H1 (cell line): Measurements from ENCODE around the gene EMX2. TPM values are rescaled to one million over a fixed set of nuclear protein-coding genes. Genes with fewer than 3 reads are reported as not detected.

ENCODE experiments used
- CTCF ChIA-PET: fragments of 300-600 bp; sonication (Branson Sonifier 250); formaldehyde crosslinking; loops from one replicate; lab custom pipeline; 2021; ENCODE audit not compliant: partially characterized antibody; lab: Charles Lee
- POLR2A ChIA-PET: fragments of 300-600 bp; sonication (Branson Sonifier 250); formaldehyde crosslinking; loops from one replicate; lab custom pipeline; 2021; ENCODE audit warnings: inconsistent platforms; ENCODE audit not compliant: partially characterized antibody; lab: Charles Lee
- DNase-seq, 2 experiments: peaks; one replicate each; pipeline versions ENCODE4 v3.0.0 to v3.0.0-alpha.2; 2010 to 2022; ENCODE audit warnings: low spot score in 2 of 2, low read depth in 1 of 2, mixed read lengths in 1 of 2
- FAIRE-seq: peaks from 2 replicates; lab custom pipeline; 2011; peaks lifted over from hg19 to GRCh38; lab: Jason Lieb, UNC
- H2AFZ ChIP-seq: 2 replicates; pipeline ENCODE4 v1.8.1; 2012; ENCODE audit warnings: low read length, inconsistent platforms
- H2AK5ac ChIP-seq: 2 replicates; pipeline ENCODE4 v1.6.1; 2013; ENCODE audit warnings: low read depth, low read length
- H2BK120ac ChIP-seq: replicated peaks from 2 replicates; pipeline ENCODE3; 2013; ENCODE audit warnings: low read depth, low read length, inconsistent platforms
- H2BK12ac ChIP-seq: 2 replicates; pipeline ENCODE4 v1.6.1; 2013; ENCODE audit warnings: low read depth, low read length
- H2BK15ac ChIP-seq: 2 replicates; pipeline ENCODE4 v1.6.1; 2013; ENCODE audit warnings: low read length
- H2BK20ac ChIP-seq: 2 replicates; pipeline ENCODE4 v1.6.1; 2013; ENCODE audit warnings: low read length
- H2BK5ac ChIP-seq: 2 replicates; pipeline ENCODE4 v1.6.1; 2013; ENCODE audit warnings: low read depth, low read length
- H3K14ac ChIP-seq: 2 replicates; pipeline ENCODE4 v1.6.1; 2013; ENCODE audit warnings: inconsistent platforms; ENCODE audit not compliant: insufficient read length
- H3K18ac ChIP-seq: 2 replicates; pipeline ENCODE4 v1.6.1; 2013; ENCODE audit warnings: low read length; ENCODE audit errors: extremely low read depth
- H3K23ac ChIP-seq: 2 replicates; pipeline ENCODE4 v1.6.1; 2013; ENCODE audit warnings: inconsistent platforms; ENCODE audit not compliant: insufficient read length
- H3K23me2 ChIP-seq: 2 replicates; pipeline ENCODE4 v1.6.1; 2013; ENCODE audit warnings: low read depth, low read length
- H3K27ac ChIP-seq: 2 replicates; pipeline ENCODE4 v1.6.1; 2011; ENCODE audit warnings: low read depth, low read length, inconsistent platforms
- H3K27me3 ChIP-seq, 4 experiments: replicated peaks in 1 of 4; 1 replicate in 1 of 4; 2 replicates in 3 of 4; pipeline versions ENCODE4 v1.6.1 to v1.8.1; 2011 to 2013; ENCODE audit warnings: low read length in 3 of 4, mild to moderate bottlenecking in 3 of 4, inconsistent platforms in 2 of 4, mixed read lengths in 2 of 4, moderate library complexity in 1 of 4; ENCODE audit not compliant: control insufficient read depth in 3 of 4, insufficient read depth in 3 of 4; ENCODE audit errors: extremely low read depth in 1 of 4
- H3K36me3 ChIP-seq, 4 experiments: 2 replicates each; pipeline versions ENCODE4 v1.6.1 to v1.8.1; 2011 to 2013; ENCODE audit warnings: mild to moderate bottlenecking in 4 of 4, low read length in 3 of 4, moderate library complexity in 2 of 4, control low read depth in 1 of 4, inconsistent platforms in 1 of 4; ENCODE audit not compliant: insufficient read depth in 4 of 4, control insufficient read depth in 2 of 4
- H3K4ac ChIP-seq: replicated peaks from 2 replicates; pipeline ENCODE3; 2013; ENCODE audit warnings: low read length, low read depth, mixed read lengths, inconsistent platforms; ENCODE audit not compliant: insufficient read length
- H3K4me1 ChIP-seq, 4 experiments: replicated peaks in 1 of 4; 1 replicate in 1 of 4; 2 replicates in 3 of 4; pipeline versions ENCODE4 v1.6.1 to v1.8.1; 2011 to 2013; ENCODE audit warnings: low read length in 3 of 4, inconsistent platforms in 2 of 4, mixed read lengths in 1 of 4; ENCODE audit not compliant: insufficient read depth in 4 of 4, control insufficient read depth in 3 of 4
- H3K4me2 ChIP-seq, 2 experiments: 2 replicates each; pipeline versions ENCODE4 v1.6.1 to v1.8.1; 2011 to 2013; ENCODE audit warnings: low read depth in 2 of 2, low read length in 2 of 2, control low read depth in 1 of 2, inconsistent platforms in 1 of 2, mild to moderate bottlenecking in 1 of 2; ENCODE audit not compliant: insufficient read depth in 1 of 2
- H3K4me3 ChIP-seq, 4 experiments: fragments of 200-600, 300-600 bp in 1 of 4; sonication (generic), shearing (Covaris generic), sonication (Bioruptor Twin) in 1 of 4; 2 replicates each; pipeline versions ENCODE4 v1.5.1 to v1.8.1; 2011 to 2016; ENCODE audit warnings: low read length in 4 of 4, low read depth in 3 of 4, control low read depth in 2 of 4, inconsistent platforms in 2 of 4, mild to moderate bottlenecking in 2 of 4, mixed read lengths in 1 of 4, moderate library complexity in 1 of 4; ENCODE audit not compliant: insufficient read depth in 2 of 4; ENCODE audit errors: extremely low read depth in 1 of 4
- H3K56ac ChIP-seq: replicated peaks from 2 replicates; pipeline ENCODE3; 2013; ENCODE audit warnings: low read depth, mild to moderate bottlenecking, mixed read lengths, low read length, inconsistent platforms; ENCODE audit not compliant: insufficient read length
- H3K79me1 ChIP-seq: 2 replicates; pipeline ENCODE4 v1.6.1; 2013; ENCODE audit warnings: low read depth, low read length, control low read depth
- H3K79me2 ChIP-seq, 2 experiments: 2 replicates each; pipeline versions ENCODE4 v1.6.1 to v1.8.1; 2012 to 2013; ENCODE audit warnings: low read length in 2 of 2, mild to moderate bottlenecking in 2 of 2, inconsistent platforms in 1 of 2; ENCODE audit not compliant: insufficient read depth in 2 of 2, control insufficient read depth in 1 of 2
- H3K9ac ChIP-seq, 4 experiments: replicated peaks in 1 of 4; 1 replicate in 1 of 4; 2 replicates in 3 of 4; pipeline versions ENCODE4 v1.6.1 to v1.8.1; 2011 to 2013; ENCODE audit warnings: low read depth in 3 of 4, low read length in 3 of 4, control low read depth in 2 of 4, mild to moderate bottlenecking in 2 of 4, moderate library complexity in 2 of 4, inconsistent platforms in 1 of 4; ENCODE audit errors: extremely low read depth in 1 of 4
- H3K9me3 ChIP-seq, 2 experiments: 2 replicates each; pipeline versions ENCODE4 v1.6.1 to v1.8.1; 2012 to 2013; ENCODE audit warnings: mild to moderate bottlenecking in 2 of 2, moderate library complexity in 2 of 2, control low read depth in 1 of 2, inconsistent platforms in 1 of 2, low read depth in 1 of 2, low read length in 1 of 2, mixed read lengths in 1 of 2; ENCODE audit not compliant: insufficient read depth in 2 of 2
- H4K20me1 ChIP-seq, 2 experiments: replicated peaks in 1 of 2; 2 replicates each; pipeline versions ENCODE3 to v1.8.1; 2011 to 2013; ENCODE audit warnings: inconsistent platforms in 2 of 2, low read length in 2 of 2, mild to moderate bottlenecking in 1 of 2; ENCODE audit not compliant: insufficient read depth in 2 of 2, control insufficient read depth in 1 of 2
- H4K5ac ChIP-seq: 2 replicates; pipeline ENCODE4 v1.6.1; 2013; ENCODE audit warnings: low read length, low read depth, mixed read lengths, inconsistent platforms; ENCODE audit not compliant: insufficient read length
- H4K8ac ChIP-seq: 2 replicates; pipeline ENCODE4 v1.8.0; 2013; ENCODE audit warnings: mild to moderate bottlenecking, moderate library complexity, low read length, inconsistent platforms; ENCODE audit not compliant: insufficient read depth; ENCODE audit errors: extremely low read depth
- H4K91ac ChIP-seq: replicated peaks from 2 replicates; pipeline ENCODE3; 2013; ENCODE audit warnings: low read length, mixed read lengths, inconsistent platforms; ENCODE audit not compliant: insufficient read length
- BCL11A ChIP-seq, 2 experiments: IDR thresholded peaks; one replicate each; pipeline ENCODE4 v1.6.1; 2011; ENCODE audit warnings: low read depth in 2 of 2, low read length in 2 of 2, mild to moderate bottlenecking in 2 of 2
- EGR1 ChIP-seq: IDR thresholded peaks from 2 replicates; pipeline ENCODE4 v1.6.1; 2011; ENCODE audit warnings: low read depth, low read length, borderline replicate concordance
- HDAC2 ChIP-seq, 2 experiments: fragments of 300-600 bp in 1 of 2; sonication (generic) in 1 of 2; IDR thresholded peaks; 2 replicates each; pipeline ENCODE4 v1.6.1; 2011 to 2012; ENCODE audit warnings: low read depth in 2 of 2, low read length in 2 of 2, mild to moderate bottlenecking in 2 of 2, moderate library complexity in 2 of 2, borderline replicate concordance in 1 of 2, inconsistent platforms in 1 of 2
- KDM4A ChIP-seq: IDR thresholded peaks from one replicate; pipeline ENCODE4 v1.7.1; 2012; ENCODE audit warnings: low read depth, mild to moderate bottlenecking, moderate library complexity, low read length, inconsistent platforms; ENCODE audit not compliant: severe bottlenecking
- RFX5 ChIP-seq: IDR thresholded peaks from 2 replicates; pipeline ENCODE4 v1.6.1; 2011; ENCODE audit warnings: low read depth, low read length, improper control_type of control experiment, borderline replicate concordance
- SIX5 ChIP-seq: IDR thresholded peaks from 2 replicates; pipeline ENCODE4 v1.6.1; 2011; ENCODE audit warnings: mild to moderate bottlenecking, low read depth, low read length
- SRF ChIP-seq: IDR thresholded peaks from 2 replicates; pipeline ENCODE4 v1.6.1; 2011; ENCODE audit warnings: mild to moderate bottlenecking, low read depth, low read length, moderate library complexity
- TBP ChIP-seq: IDR thresholded peaks from 2 replicates; pipeline ENCODE4 v1.6.1; 2011; ENCODE audit warnings: low read depth, low read length, improper control_type of control experiment
- WGBS, 2 experiments: shearing (Covaris generic) in 1 of 2; methylation state at CpG; one replicate each; pipeline versions ENCODE4 v1.1.6 to v1.1.7; 2013 to 2015; ENCODE audit warnings: low lambda C conversion rate in 2 of 2, mixed read lengths in 2 of 2, inconsistent platforms in 1 of 2, low coverage in 1 of 2, missing lambda C conversion rate in 1 of 2; ENCODE audit not compliant: insufficient replicate concordance in 2 of 2, insufficient coverage in 1 of 2, insufficient read length in 1 of 2; ENCODE audit errors: extremely low coverage in 1 of 2, missing lambda C conversion rate in 1 of 2; 5-methylcytosine and 5-hydroxymethylcytosine counted together
- polyA plus RNA-seq, 7 experiments: library from polyadenylated mRNA; depleted of rRNA in 3 of 7; stranded (reverse) in 5 of 7; unstranded in 2 of 7; fragments of >200 nt in 5 of 7; fragments of 200-250 nt in 2 of 7; gene quantifications; 1 replicate in 5 of 7; 2 replicates in 1 of 7; 4 replicates in 1 of 7; pipeline versions ENCODE4 v1.2.1 to v1.2.3, GENCODE V29; 2011 to 2013; ENCODE audit warnings: missing spikeins in 2 of 7, mixed read lengths in 2 of 7
- total RNA-seq: library from RNA; stranded (reverse); fragmentation: NEBNext Ultra II Directional; extraction: Animal tissue kit (Norgen Biotek cat#: 25700); gene quantifications from 2 replicates; pipeline ENCODE4 v1.2.1, GENCODE V29; 2021

EMX2 gene
- total and polyA plus RNA-seq, 2 of the 8 experiments (the other 6 are each of a cell fraction or from before 2014, with no cell fraction given) = not detected

DNA sequence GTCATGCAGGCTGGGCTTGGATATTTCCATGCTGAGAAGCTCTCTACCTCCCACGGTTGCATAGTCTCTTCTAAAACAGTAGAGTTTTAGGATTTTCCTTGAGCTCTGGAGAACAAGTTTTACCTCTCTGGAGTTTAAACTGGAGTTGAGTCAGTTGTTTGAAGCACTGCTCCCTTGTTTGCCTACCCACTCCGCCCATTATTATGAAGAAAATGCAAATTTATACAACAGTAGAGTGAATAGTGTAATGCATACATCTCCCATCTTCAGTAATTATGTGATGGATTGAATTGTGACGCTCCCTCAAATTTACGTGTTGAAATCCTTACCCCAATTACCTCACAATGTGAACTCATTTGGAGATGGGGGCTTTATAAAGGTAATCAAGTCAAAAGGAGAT is 17.2 kb downstream of the EMX2 start:
- no peak overlapping the region for H2BK12ac ChIP-seq
- H3K4me3 ChIP-seq = no peak overlapping the region
- peaks cover 0 to 3% of the 10 kb centered on the region in 2 experiments for H4K20me1 ChIP-seq
- H2AK5ac ChIP-seq = no peak overlapping the region
- H3K18ac ChIP-seq = no peak overlapping the region
- no peak overlapping the region for H2BK15ac ChIP-seq
- no peaks in the 10 kb centered on the region for H3K79me1 ChIP-seq
- TF ChIP-seq RFX5 (no peak), SIX5 (no peak), SRF (no peak), BCL11A (IDR thresholded peaks at IDR 0.05; ENCODE audit: low read depth in 2 of 2, low read length in 2 of 2) (no peak), TBP (no peak), KDM4A (no peak), EGR1 (no peak), HDAC2 (IDR thresholded peaks at IDR 0.05; ENCODE audit: borderline replicate concordance in 1 of 2, low read depth in 2 of 2, low read length in 2 of 2) (no peak)
- H3K36me3 ChIP-seq = no peaks in the 10 kb centered on the region
- no peak overlapping the region for H3K4ac ChIP-seq
- no peak overlapping the region for H2AFZ ChIP-seq
- ChIA-PET POLR2A (no interaction called here), CTCF (interaction anchor here (1.1 to 2.9 kb wide), 3 partner anchors 8 to 22 kb away, joined by 3 to 11 read pairs (median 6); no protein-coding TSS in a partner anchor)
- H3K27me3 ChIP-seq = peaks cover 11 to 17% (median 14%) of the 10 kb centered on the region in 4 experiments
- H2BK5ac ChIP-seq = no peak overlapping the region
- H3K27ac ChIP-seq = no peak overlapping the region
- no peak overlapping the region for H3K4me2 ChIP-seq
- H3K79me2 ChIP-seq = no peaks in the 10 kb centered on the region
- no peak overlapping the region for H3K23ac ChIP-seq
- no peaks in the 10 kb centered on the region for H3K9me3 ChIP-seq
- 0 out of 7 replicates have a peak, but pooled peaks cover 0 to 2% (median 0%) of the 10 kb centered on the region in 4 experiments for H3K4me1 ChIP-seq
- WGBS, 2 experiments = 85% methylated on average over 4 of the region's 4 CpGs; no CpG with 5 or more reads in 1 of the 2 experiments
- H3K9ac ChIP-seq = no peak overlapping the region
- H4K5ac ChIP-seq = no peak overlapping the region
- DNase-seq = no peak
- H2BK20ac ChIP-seq = no peak overlapping the region
- no peak overlapping the region for H2BK120ac ChIP-seq
- H3K14ac ChIP-seq = no peak overlapping the region
- no peak overlapping the region for H4K8ac ChIP-seq
- H4K91ac ChIP-seq = no peak overlapping the region
- no peak for FAIRE-seq
- no peak overlapping the region for H3K56ac ChIP-seq
- peaks cover 8% of the 10 kb centered on the region; the same call in 1 of the 2 replicates for H3K23me2 ChIP-seq
